Measurements from ENCODE around the gene MYH13.

The MYH13 gene

DNA sequence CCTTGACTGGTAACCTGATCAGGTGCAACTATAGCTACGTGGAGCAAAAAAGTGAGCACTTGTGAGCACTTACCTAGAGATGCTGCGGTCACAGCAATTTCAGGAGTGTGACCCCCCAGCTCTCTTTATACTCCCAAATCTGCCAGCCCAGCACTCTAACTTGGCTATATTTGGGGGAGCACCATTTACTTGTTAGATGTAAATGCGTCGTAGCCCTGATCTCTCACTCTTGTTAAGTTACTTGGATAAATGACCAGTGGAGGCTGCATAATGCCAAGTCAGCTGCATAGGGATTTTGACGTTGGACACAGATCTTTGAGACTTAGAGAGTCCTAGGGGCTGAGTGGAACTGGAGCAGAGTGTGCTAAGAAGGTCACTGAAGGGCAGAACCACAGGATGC is at the start of gene MYH13:
Gene MYH13, minus strand, starts transcription at position 101 of the 400 bp plus-strand sequence. CDS start 8,476 bp downstream, outside the sequence.
- DNase-seq: no peak

DNA sequence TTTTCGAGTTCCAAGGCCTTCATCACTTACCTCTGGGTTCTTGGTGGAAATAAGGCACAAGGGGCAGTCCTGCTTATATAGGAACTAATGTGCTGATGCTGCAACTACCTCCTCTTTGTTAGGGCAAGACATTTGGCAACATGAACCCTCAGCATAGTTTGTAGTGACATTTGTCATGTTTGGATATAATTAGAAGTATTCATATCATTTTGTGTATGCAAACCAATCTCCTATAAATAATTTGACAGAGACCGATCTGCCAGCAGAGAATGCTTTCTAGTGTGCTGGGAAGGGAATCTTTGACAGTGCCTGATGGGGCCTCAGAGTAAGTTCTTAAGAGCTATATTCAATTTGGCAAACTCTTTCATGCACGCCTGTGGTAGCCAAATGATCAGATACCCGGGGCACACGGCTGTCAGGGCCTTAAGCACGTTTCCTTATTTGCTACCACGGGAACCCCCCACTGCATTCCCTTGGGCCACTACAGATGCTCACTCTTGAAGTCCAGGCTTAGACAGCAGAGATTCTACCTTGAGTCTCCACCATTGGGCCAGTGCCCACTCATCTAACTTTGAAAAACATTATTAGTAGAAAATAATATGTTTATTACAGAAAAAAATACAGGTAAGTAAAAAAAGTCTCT is 49.2 kb upstream of the MYH13 start, which contains the start of gene MYH8:
Gene MYH8, minus strand, starts transcription at position 51 of the 643 bp plus-strand sequence. CDS start 1,723 bp downstream, outside the sequence.
- DNase-seq: no peak

GRCh38 chr17:10421211-10421610 is 48.4 kb upstream of the MYH13 start:
- no peak for DNase-seq

GRCh38 chr17:10420811-10421210 is 48.0 kb upstream of the MYH13 start:
- DNase-seq: no peak

DNA sequence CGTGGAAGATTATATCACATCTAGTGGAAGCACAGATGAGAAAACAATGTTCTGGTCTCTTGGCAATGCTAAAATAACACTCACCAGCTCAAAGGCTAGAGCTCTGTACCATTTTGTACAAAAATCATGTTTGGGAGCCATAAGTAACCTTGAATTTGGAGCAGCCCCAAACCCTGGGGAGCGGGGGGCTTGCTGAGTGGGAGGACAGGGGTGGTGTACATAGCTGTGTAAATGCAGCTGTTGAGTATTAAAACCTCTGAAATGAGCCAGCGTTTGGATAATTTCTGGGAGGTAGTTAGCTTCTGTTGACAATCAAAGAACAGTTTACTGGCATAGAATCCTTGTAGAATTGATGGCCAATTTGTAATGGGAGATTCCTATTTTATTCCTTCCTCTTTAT is 44.6 kb upstream of the MYH13 start:
- no peak for DNase-seq

GRCh38 chr17:10415161-10415560 is 42.4 kb upstream of the MYH13 start:
- no peak for DNase-seq

DNA sequence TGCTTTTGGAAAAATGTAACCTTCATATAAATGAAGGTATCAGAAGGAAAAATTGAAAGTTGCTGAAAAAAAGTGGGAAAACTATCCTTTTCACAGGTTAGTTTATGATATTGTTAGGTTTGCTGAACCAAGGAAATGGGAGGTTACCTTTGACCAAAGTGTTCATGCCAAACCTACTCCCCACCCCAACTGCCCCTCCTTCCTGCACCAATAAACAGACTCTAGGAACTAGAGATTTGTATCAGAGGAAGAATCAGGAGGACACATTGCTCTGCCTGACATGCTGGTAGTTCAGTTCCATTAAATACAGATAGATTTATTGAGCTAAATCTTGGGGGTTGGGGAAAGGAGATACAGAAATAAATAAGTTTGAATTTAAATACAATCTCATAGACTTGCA is 30.8 kb upstream of the MYH13 start:
- no peak for DNase-seq

- no peak for DNase-seq
Observed at GRCh38 chr17:10398352-10398751, 25.5 kb upstream of the MYH13 start.

DNA sequence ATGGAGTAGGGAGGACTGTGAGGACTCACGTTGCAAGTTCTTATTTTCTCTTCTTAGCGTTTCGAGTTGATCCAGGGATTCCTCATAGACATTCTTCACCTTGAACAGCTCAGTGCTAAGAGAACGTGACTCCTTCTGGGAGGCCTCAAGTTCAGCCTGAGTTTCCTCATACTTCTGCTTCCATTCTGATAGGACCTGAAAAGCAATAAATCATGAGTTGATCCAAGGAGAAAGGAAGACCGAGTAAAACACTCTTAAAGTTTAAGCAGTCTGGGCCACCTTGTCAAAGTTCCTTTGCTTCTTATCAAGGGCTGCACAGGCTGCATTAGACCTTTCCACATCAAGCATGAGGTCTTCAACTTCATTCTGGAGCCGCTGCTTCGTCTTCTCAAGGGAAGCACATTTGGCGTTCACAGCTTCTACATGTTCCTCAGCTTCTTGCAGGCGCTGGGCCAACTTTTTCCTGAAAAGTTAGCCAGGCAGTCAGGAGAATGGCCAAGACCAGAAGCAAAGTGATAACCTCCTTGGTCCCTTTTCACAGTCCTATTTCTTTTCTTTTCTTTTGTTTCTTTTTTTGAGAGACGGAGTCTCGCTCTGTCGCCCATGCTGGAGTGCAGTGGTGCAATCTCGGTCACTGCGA is 23.8 kb upstream of the MYH13 start:
- no peak for DNase-seq

- no peak for DNase-seq
Observed at GRCh38 chr17:10394201-10394887, 21.5 kb upstream of the MYH13 start.

- no peak for DNase-seq
Observed at GRCh38 chr17:10392880-10393279, 20.1 kb upstream of the MYH13 start.

- no peak for DNase-seq
Observed at GRCh38 chr17:10385871-10386270, 13.1 kb upstream of the MYH13 start.

DNA sequence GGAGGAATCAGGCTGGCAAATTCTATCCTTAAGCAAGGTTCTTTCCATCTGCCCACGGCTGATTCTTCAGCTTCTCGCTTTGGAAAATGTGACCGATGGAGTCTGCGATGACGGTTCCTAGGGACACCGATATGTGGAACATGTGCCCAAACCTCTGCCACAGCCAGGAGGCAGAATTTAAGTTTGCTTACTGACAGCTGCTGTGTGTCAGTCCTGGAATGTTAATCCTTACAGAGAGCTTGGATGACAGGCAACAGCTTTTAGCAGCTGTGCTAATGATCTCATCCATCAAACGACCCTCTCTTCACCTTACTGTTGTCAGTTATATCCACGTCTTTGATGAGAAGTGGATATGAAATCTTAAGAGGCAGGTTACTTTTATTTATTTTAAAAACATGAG is 11.4 kb upstream of the MYH13 start:
- DNase-seq: no peak

DNA sequence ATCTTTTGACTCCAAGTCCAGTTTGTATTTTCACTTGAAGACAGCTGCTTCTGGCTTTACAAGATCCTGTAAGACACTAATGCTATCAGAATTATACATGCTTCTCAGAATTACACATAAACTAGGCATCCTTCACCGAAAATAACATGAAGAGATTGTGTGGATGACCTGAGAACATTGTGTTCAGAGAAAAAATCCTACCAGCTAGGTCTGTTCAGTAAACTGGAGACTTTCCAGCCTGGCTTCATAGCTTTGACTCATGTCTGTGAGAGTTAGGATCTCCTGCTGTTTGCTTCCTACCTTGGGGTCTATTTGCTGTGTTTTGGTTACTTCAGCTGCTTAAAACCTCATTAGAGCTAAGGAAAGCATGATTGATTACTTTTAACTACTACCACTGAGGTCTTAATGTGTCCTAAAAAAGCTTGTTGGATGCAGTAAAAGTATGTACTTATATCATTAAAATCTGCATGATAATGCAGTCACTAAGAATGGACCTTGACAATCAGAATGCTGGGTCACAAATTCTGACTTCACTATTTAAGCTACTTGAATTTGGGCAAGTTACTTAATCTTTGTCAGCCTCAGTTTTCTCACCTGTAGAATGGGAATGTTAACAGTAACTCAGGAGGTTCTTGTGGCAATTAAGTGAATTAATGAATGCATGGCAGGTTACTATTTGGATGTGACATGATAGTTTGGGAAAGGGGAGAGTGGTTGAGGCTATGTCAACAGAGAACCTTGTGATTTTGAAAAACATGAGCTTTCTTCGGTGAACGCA is 8.0 kb upstream of the MYH13 start:
- no peak for DNase-seq

DNA sequence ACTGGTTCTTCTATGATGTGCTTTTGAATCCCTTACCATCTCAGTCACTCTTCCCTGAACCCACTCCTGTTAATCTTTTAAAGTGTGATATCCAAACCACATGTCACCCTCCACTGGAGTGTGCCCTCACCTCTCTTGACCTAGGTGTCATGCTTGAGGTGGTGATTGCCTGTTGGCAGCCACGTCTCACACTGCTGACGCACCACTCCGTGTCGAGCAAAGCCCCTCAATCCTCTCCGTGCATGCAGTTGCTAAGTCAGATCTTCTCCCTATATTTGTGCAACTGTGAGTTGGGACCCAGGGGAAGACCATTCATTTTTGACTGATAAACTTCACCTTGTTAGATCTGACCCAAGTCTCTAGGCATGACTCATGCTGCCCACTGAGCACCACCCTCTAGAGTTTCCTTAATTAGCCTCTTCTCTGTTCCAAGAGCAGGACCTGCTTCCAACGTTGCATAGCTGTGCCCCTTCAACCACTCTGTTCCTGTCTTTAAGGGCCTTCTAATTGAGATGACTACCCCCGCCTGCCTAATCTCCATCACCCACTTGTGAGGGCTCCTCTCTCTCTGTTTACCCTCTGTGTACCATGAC is 2.7 kb downstream of the MYH13 start:
- no peak for DNase-seq

GRCh38 chr17:10369239-10369638 is 3.6 kb downstream of the MYH13 start:
- no peak for DNase-seq

DNA sequence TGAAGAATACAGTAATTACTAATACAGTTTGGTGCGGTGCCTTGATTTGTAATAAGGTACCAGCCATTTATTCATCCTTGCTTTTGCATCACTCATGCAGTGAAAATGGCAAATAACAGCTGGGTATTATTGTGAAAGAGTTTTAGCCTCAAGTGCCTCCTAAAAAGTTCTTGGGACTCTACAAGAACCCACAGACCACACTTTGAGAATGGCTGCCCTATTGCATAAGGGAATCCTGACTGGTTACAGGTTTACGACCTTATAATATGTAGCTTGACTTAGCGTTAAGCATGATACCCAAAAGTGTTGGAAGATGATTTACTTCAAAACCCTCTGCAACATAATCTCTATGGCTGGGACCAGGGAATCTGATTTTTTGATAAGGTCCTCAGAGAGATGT is 4.2 kb downstream of the MYH13 start:
- DNase-seq: no peak

DNA sequence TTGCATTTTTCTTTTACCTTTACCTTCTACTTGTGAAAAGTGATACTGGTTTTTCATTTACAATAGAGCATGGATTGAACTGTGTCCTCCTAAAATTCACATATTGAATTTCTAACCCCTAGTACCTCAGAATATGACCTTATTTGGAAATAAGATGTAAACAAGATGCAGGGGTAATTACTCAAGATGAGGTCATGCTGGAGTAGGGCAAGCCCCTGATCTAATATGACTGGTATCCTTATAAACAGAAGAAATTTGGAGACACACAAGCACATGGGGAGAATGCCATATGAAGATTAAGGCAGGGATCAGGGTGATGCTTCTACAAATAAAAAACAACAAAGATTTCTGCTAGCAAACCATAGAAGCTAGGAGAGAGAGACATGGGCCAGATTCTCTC is 12.2 kb downstream of the MYH13 start:
- no peak for DNase-seq

- DNase-seq: no peak
Observed at GRCh38 chr17:10357768-10358167, 15.0 kb downstream of the MYH13 start.

GRCh38 chr17:10354651-10355050 is 18.2 kb downstream of the MYH13 start:
- DNase-seq: no peak

- DNase-seq: no peak
Observed at GRCh38 chr17:10352893-10353292, 19.9 kb downstream of the MYH13 start.

DNA sequence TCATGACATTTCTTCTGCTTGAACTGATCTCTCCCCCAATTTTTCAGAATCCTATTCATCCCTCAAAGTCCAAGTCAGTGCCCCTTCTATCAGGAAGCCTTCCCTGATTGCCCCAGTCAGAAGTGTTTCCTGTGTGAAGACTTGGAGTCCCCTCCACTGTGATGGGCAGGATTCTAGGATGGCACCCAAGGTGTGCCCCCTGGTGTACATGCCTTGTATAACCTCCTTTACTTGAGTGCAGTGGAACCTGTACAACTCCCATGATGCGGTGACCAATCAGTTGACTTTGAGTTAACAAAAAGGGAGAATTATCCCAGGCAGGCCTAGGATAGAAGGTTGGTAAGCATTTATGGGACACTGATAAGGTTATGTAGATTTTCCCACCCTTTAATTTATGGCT is 23.4 kb downstream of the MYH13 start:
- DNase-seq: no peak

GRCh38 chr17:10344816-10345215 is 28.0 kb downstream of the MYH13 start:
- no peak for DNase-seq
